ENCODE measurements around the gene ADPRS. TPM values are rescaled to one million over a fixed set of nuclear protein-coding genes. Genes with fewer than 3 reads are reported as not detected.

ADPRS gene
- total RNA-seq, 1 experiment from 2014 or later: 27.8 TPM

DNA sequence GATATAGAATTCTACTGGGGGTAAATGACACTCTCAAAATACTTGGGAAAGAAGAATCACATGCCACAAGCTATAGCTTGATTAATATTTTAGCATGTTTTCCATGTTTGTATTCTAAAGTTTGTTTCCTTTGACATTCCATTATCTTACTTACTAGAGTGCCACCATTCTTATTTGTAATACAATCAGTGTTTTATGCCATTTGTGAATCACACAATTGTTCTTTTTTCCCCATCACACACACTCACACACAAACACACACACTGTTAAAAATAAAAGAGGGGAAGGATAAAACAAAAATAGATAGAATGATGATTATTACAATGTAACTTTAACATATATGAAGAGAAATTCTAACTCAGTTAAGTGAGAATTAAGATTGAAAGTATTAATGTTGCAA, 20.8 kb upstream of the ADPRS start:
- no peak overlapping the region for H2BK5ac ChIP-seq (ENCODE audit: insufficient read length, low read length)
- no peak overlapping the region for H4K8ac ChIP-seq (replicated peaks; ENCODE audit: insufficient read length, low read depth, low read length)
- Mint-ChIP-seq H3K9me3 (no peaks in the 10 kb centered on the region), H3K4me1 (peaks cover 8 to 10% of the 10 kb centered on the region in 2 experiments), H3K36me3 (ENCODE audit: insufficient read depth in 1 of 3, low read depth in 3 of 3) (no peaks in the 10 kb centered on the region), H3K27me3 (ENCODE audit: low read depth) (no peaks in the 10 kb centered on the region), H3K27ac (no peak overlapping the region), H3K4me3 (no peak overlapping the region)
- H3K9ac ChIP-seq (ENCODE audit: extremely low read depth, insufficient read length, low read length): no peak overlapping the region
- H3T11ph ChIP-seq (ENCODE audit: low read length): no peak overlapping the region
- H2BK15ac ChIP-seq (ENCODE audit: low read depth, low read length): no peak overlapping the region
- H2AFZ ChIP-seq (ENCODE audit: low read length): no peak overlapping the region
- H2AK5ac ChIP-seq (ENCODE audit: insufficient read length, low read length): no peak overlapping the region
- H2BK120ac ChIP-seq (ENCODE audit: low read depth, low read length, poor library complexity, severe bottlenecking): no peak overlapping the region
- H3K14ac ChIP-seq (ENCODE audit: insufficient read depth, low read length): no peak overlapping the region
- no peaks in the 10 kb centered on the region for H3K79me1 ChIP-seq (ENCODE audit: insufficient read depth, low read depth, low read length, poor library complexity, severe bottlenecking)
- no peak overlapping the region for H4K91ac ChIP-seq (ENCODE audit: insufficient read length, low read depth, low read length)
- no peak overlapping the region for H3K56ac ChIP-seq (ENCODE audit: insufficient read length, low read depth, low read length)
- H3K18ac ChIP-seq (ENCODE audit: insufficient read length, low read depth, low read length): no peak overlapping the region
- H4K5ac ChIP-seq (ENCODE audit: insufficient read length, low read depth, low read length): no peak overlapping the region
- H2BK12ac ChIP-seq (ENCODE audit: insufficient read length, low read depth, low read length): no peak overlapping the region
- DNase-seq: no peak
- no peak overlapping the region for H3K27ac ChIP-seq (ENCODE audit: insufficient read length, low read depth, low read length)
- no peak overlapping the region for H2BK20ac ChIP-seq (ENCODE audit: low read depth, low read length, poor library complexity, severe bottlenecking)
- H3K27me3 ChIP-seq (ENCODE audit: insufficient read depth, low read length): no peaks in the 10 kb centered on the region
- no peak overlapping the region for H3K4me2 ChIP-seq (ENCODE audit: insufficient read depth, insufficient read length, low read length)
- no peaks in the 10 kb centered on the region for H3K4me1 ChIP-seq (ENCODE audit: insufficient read depth, low read length)
- no peaks in the 10 kb centered on the region for H3K79me2 ChIP-seq (ENCODE audit: insufficient read depth, low read length)
- H3K23ac ChIP-seq (ENCODE audit: insufficient read length, low read depth, low read length): no peak overlapping the region
- no peaks in the 10 kb centered on the region for H3K23me2 ChIP-seq (ENCODE audit: insufficient read length, low read depth, low read length, poor library complexity, severe bottlenecking)
- TF ChIP-seq, protein P1, sequence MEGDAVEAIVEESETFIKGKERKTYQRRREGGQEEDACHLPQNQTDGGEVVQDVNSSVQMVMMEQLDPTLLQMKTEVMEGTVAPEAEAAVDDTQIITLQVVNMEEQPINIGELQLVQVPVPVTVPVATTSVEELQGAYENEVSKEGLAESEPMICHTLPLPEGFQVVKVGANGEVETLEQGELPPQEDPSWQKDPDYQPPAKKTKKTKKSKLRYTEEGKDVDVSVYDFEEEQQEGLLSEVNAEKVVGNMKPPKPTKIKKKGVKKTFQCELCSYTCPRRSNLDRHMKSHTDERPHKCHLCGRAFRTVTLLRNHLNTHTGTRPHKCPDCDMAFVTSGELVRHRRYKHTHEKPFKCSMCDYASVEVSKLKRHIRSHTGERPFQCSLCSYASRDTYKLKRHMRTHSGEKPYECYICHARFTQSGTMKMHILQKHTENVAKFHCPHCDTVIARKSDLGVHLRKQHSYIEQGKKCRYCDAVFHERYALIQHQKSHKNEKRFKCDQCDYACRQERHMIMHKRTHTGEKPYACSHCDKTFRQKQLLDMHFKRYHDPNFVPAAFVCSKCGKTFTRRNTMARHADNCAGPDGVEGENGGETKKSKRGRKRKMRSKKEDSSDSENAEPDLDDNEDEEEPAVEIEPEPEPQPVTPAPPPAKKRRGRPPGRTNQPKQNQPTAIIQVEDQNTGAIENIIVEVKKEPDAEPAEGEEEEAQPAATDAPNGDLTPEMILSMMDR (conservative IDR thresholded peaks at IDR 0.05): no peak
- no peak overlapping the region for H3K4ac ChIP-seq (ENCODE audit: low read depth, low read length)
- H4K20me1 ChIP-seq (ENCODE audit: control insufficient read depth, insufficient read depth, insufficient read length): no peaks in the 10 kb centered on the region
- no peaks in the 10 kb centered on the region for H3K9me3 ChIP-seq (ENCODE audit: control insufficient read depth, low read depth, low read length)
